K562 (cell line): ENCODE measurements around the gene CA6. TPM values are rescaled to one million over a fixed set of nuclear protein-coding genes. Genes with fewer than 3 reads are reported as not detected.
A peak's percentile ranks its signal among the peaks of the same experiment; 100 is the strongest.

Source experiments
- ATAC-seq: fragments of 200-7000 bp; cut with Tn5 transposase; 3 replicates; pipeline ENCODE4 v1.9.1; 2020; ENCODE audit warnings: moderate library complexity
- BruUV-seq: library from RNA; stranded (reverse); fragments of 400-500 nt; replicated peaks from 2 replicates; lab custom pipeline; 2021; lab: Mats Ljungman, UMichigan
- CTCF ChIA-PET: fragments of 300-600 bp; formaldehyde crosslinking; extraction: SDS; loops from one replicate; lab custom pipeline; 2021; ENCODE audit warnings: low intra/inter-chr PET ratio; lab: Yijun Ruan, JAX
- POLR2A ChIA-PET: fragments of 300-600, 350-650 bp; sonication (Branson Sonifier 250); formaldehyde crosslinking; extraction: SDS; loops from one replicate; lab custom pipeline; 2021; ENCODE audit warnings: antibody characterized with exemption, inconsistent platforms; lab: Yijun Ruan, JAX
- DNase-seq, 4 experiments: peaks; one replicate each; pipeline versions ENCODE4 v3.0.0 to v3.0.0-alpha.2; 2011 to 2018; ENCODE audit warnings: low spot score in 3 of 4, mixed read lengths in 3 of 4; ENCODE audit errors: extremely low read depth in 1 of 4
- FAIRE-seq: peaks from 2 replicates; lab custom pipeline; 2011; peaks lifted over from hg19 to GRCh38; lab: Jason Lieb, UNC
- H2AFZ ChIP-seq: 2 replicates; pipeline ENCODE4 v1.6.0; 2011; ENCODE audit warnings: low read depth, low read length, control low read depth, inconsistent platforms
- H3K27ac ChIP-seq: fragments of 200-600 bp; 3 replicates; pipeline ENCODE4 v1.8.0; 2011; ENCODE audit warnings: low read depth, mild to moderate bottlenecking, control low read depth, inconsistent platforms, low read length, moderate library complexity, mixed read lengths; ENCODE audit errors: extremely low read depth
- H3K27me3 ChIP-seq, 2 experiments: fragments of 300-600 bp in 1 of 2; 2 replicates in 1 of 2; 3 replicates in 1 of 2; pipeline versions ENCODE4 v1.6.0 to v1.8.0; 2011; ENCODE audit warnings: inconsistent platforms in 2 of 2, low read length in 2 of 2, mild to moderate bottlenecking in 1 of 2, mixed read lengths in 1 of 2, moderate library complexity in 1 of 2; ENCODE audit not compliant: control insufficient read depth in 2 of 2, insufficient read depth in 2 of 2
- H3K36me3 ChIP-seq: fragments of 300-600 bp; 3 replicates; pipeline ENCODE4 v1.8.0; 2011; ENCODE audit warnings: mild to moderate bottlenecking, low read length, inconsistent platforms; ENCODE audit not compliant: control insufficient read depth, insufficient read depth
- H3K4me1 ChIP-seq, 2 experiments: fragments of 200-600 bp in 1 of 2; replicated peaks in 1 of 2; 2 replicates in 1 of 2; 3 replicates in 1 of 2; pipeline versions ENCODE4 v1.5.1 to v1.8.0; 2011; ENCODE audit warnings: inconsistent platforms in 2 of 2, low read length in 2 of 2, mild to moderate bottlenecking in 1 of 2, mixed read lengths in 1 of 2, moderate library complexity in 1 of 2; ENCODE audit not compliant: control insufficient read depth in 2 of 2, insufficient read depth in 2 of 2
- H3K4me2 ChIP-seq: 2 replicates; pipeline ENCODE4 v1.6.1; 2011; ENCODE audit warnings: low read length, control low read depth, inconsistent platforms, mixed read lengths; ENCODE audit not compliant: insufficient read depth
- H3K4me3 ChIP-seq: fragments of 200-600 bp; sonication (generic), shearing (Covaris generic); 2 replicates; pipeline ENCODE4 v1.5.1; 2016; ENCODE audit warnings: control low read depth, inconsistent platforms
- H3K79me2 ChIP-seq: fragments of 200-600 bp; 3 replicates; pipeline ENCODE4 v1.8.0; 2011; ENCODE audit warnings: low read length, inconsistent platforms; ENCODE audit not compliant: control insufficient read depth, insufficient read depth
- H3K9ac ChIP-seq, 2 experiments: 2 replicates each; pipeline versions ENCODE4 v1.6.0 to v1.6.1; 2011; ENCODE audit warnings: low read depth in 2 of 2, low read length in 2 of 2, control low read depth in 1 of 2, inconsistent platforms in 1 of 2, mild to moderate bottlenecking in 1 of 2, mixed read lengths in 1 of 2; ENCODE audit not compliant: insufficient read depth in 1 of 2
- H3K9me1 ChIP-seq: one replicate; pipeline ENCODE4 v1.6.0; 2011; ENCODE audit warnings: inconsistent platforms, mild to moderate bottlenecking, low read length, moderate library complexity; ENCODE audit not compliant: control insufficient read depth, insufficient read depth
- H3K9me3 ChIP-seq: replicated peaks from 2 replicates; pipeline ENCODE4 v1.5.1; 2011; ENCODE audit warnings: low read depth, low read length, inconsistent platforms; ENCODE audit not compliant: control insufficient read depth, insufficient read depth
- H4K20me1 ChIP-seq: replicated peaks from 2 replicates; pipeline ENCODE4 v1.6.1; 2011; ENCODE audit warnings: low read length, inconsistent platforms, mixed read lengths; ENCODE audit not compliant: control insufficient read depth, insufficient read depth
- ARID3B ChIP-seq: fragments of 250-450 bp; sonication (Bioruptor Pico); IDR thresholded peaks from 2 replicates; pipeline ENCODE4 v1.4.0; 2020; ENCODE audit warnings: borderline replicate concordance
- ARNT ChIP-seq, 2 experiments: fragments of 450-650 bp; IDR thresholded peaks; 2 replicates each; pipeline ENCODE4 v1.6.1; 2016; ENCODE audit warnings: mild to moderate bottlenecking in 1 of 2
- BMI1 ChIP-seq: fragments of 150-350 bp; IDR thresholded peaks from 2 replicates; pipeline ENCODE4 v1.6.1; 2014; ENCODE audit warnings: low read length
- GTF2E2 ChIP-seq: fragments of 200-800 bp; sonication (Bioruptor generic); IDR thresholded peaks from 2 replicates; pipeline ENCODE4 v1.6.1; 2016; ENCODE audit warnings: missing genetic modification characterization, missing compliant biosample characterization
- HDAC1 ChIP-seq, 2 experiments: fragments of 450-650 bp; IDR thresholded peaks; 2 replicates each; pipeline ENCODE4 v1.6.1; 2016 to 2017; ENCODE audit warnings: inconsistent platforms in 1 of 2, mild to moderate bottlenecking in 1 of 2, moderate library complexity in 1 of 2
- KAT2B ChIP-seq: IDR thresholded peaks from one replicate; pipeline ENCODE4 v1.6.1; 2012; ENCODE audit warnings: low read depth, mild to moderate bottlenecking, control low read depth, inconsistent platforms, low read length, moderate library complexity
- KAT7 ChIP-seq: sonication (generic); formaldehyde crosslinking; IDR thresholded peaks from 2 replicates; pipeline ENCODE4 v1.8.0; 2022; ENCODE audit warnings: missing genetic modification reagents, mild to moderate bottlenecking, borderline replicate concordance
- MCM2 ChIP-seq: fragments of 450-650 bp; IDR thresholded peaks from 2 replicates; pipeline ENCODE4 v1.6.1; 2017; ENCODE audit warnings: low read depth, mild to moderate bottlenecking
- MIER1 ChIP-seq: fragments of 450-650 bp; IDR thresholded peaks from 2 replicates; pipeline ENCODE4 v1.6.1; 2016; ENCODE audit warnings: antibody characterized with exemption, mild to moderate bottlenecking, low read depth
- MYBL2 ChIP-seq, 2 experiments: fragments of 450-650 bp in 1 of 2; sonication (generic) in 1 of 2; formaldehyde crosslinking in 1 of 2; IDR thresholded peaks; 2 replicates each; pipeline versions ENCODE4 v1.6.1 to v1.8.1; 2017 to 2022; ENCODE audit warnings: borderline replicate concordance in 1 of 2, inconsistent platforms in 1 of 2, low read depth in 1 of 2, mild to moderate bottlenecking in 1 of 2, missing genetic modification reagents in 1 of 2, moderate library complexity in 1 of 2
- NONO ChIP-seq, 2 experiments: fragments of 200-400 bp in 1 of 2; fragments of 450-650 bp in 1 of 2; formaldehyde crosslinking in 1 of 2; IDR thresholded peaks; 2 replicates each; pipeline ENCODE4 v1.6.1; 2017; ENCODE audit warnings: low read depth in 2 of 2, mild to moderate bottlenecking in 2 of 2, moderate library complexity in 2 of 2, low read length in 1 of 2
- RBM22 ChIP-seq: fragments of 200-400 bp; formaldehyde crosslinking; IDR thresholded peaks from 2 replicates; pipeline ENCODE4 v1.6.1; 2018; ENCODE audit warnings: low read length, low read depth; ENCODE audit not compliant: poor library complexity, severe bottlenecking
- SMARCC2 ChIP-seq: fragments of 450-650 bp; IDR thresholded peaks from 2 replicates; pipeline ENCODE4 v1.6.1; 2017; ENCODE audit warnings: antibody characterized with exemption, moderate library complexity, mild to moderate bottlenecking, low read depth
- ZBTB43 ChIP-seq: sonication (generic); formaldehyde crosslinking; IDR thresholded peaks from 2 replicates; pipeline ENCODE4 v1.8.0; 2023; ENCODE audit warnings: mild to moderate bottlenecking, missing genetic modification reagents
- ZNF263 ChIP-seq: sonication (generic); formaldehyde crosslinking; IDR thresholded peaks from 2 replicates; pipeline ENCODE4 v1.8.0; 2022; ENCODE audit warnings: mild to moderate bottlenecking, missing genetic modification reagents, borderline replicate concordance
- WGBS: fragments of 100-300 bp; shearing (Covaris generic); methylation state at CpG from one replicate; pipeline ENCODE4 v1.1.6; 2016; ENCODE audit warnings: low coverage, mixed read lengths; ENCODE audit not compliant: insufficient coverage; ENCODE audit errors: missing lambda C conversion rate; 5-methylcytosine and 5-hydroxymethylcytosine counted together
- in situ Hi-C: fragments of 300-500 bp; cut with MboI; formaldehyde crosslinking; loops from 4 replicates; pipeline ENCODE4 v1.15.0; 2018; ENCODE audit warnings: inconsistent platforms, mixed read lengths
- intact Hi-C: fragments of 100-400 bp; cut with micrococcal nuclease; formaldehyde crosslinking; loops from 2 replicates; pipeline ENCODE4 v1.14.2; 2022
- polyA plus RNA-seq, 8 experiments: library from polyadenylated mRNA; depleted of rRNA in 4 of 8; stranded (reverse) in 5 of 8; unstranded in 3 of 8; fragments of >200 nt; fragmentation: Nextera tagmentation in 2 of 8; fragmentation: Illumina TruSeq in 1 of 8; extraction: Ambion mirVana in 2 of 8; extraction: Trizol in 1 of 8; gene quantifications; 2 replicates each; pipeline versions ENCODE4 v1.2.1 to v1.2.3, GENCODE V29; 2011 to 2014; ENCODE audit warnings: inconsistent platforms in 1 of 8, missing spikeins in 1 of 8
- total RNA-seq, 7 experiments: library from RNA; depleted of rRNA in 6 of 7; stranded (reverse); fragments of >200 nt in 6 of 7; fragmentation: Illumina TruSeq in 2 of 7; extraction: Trizol in 2 of 7; gene quantifications; 2 replicates each; pipeline versions ENCODE4 v1.2.1 to v1.2.3, GENCODE V29; 2011 to 2021; ENCODE audit warnings: low replicate concordance in 1 of 7

The CA6 gene
- total and polyA plus RNA-seq, 9 of the 15 experiments (the other 6 are each of a cell fraction or from before 2014, with no cell fraction given): not detected

GRCh38 chr1:8956461-8957349 lies 11.0 kb downstream of the CA6 start:
- Histone ChIP-seq H3K4me2 (no peak overlapping the region), H3K9ac (0 out of 4 replicates have a peak overlapping the region, but pooled peaks of 1 of the 2 experiments have one; percentile 29), H3K36me3 (no peaks in the 10 kb centered on the region), H3K4me3 (no peak overlapping the region), H3K9me1 (no peaks in the 10 kb centered on the region), H3K9me3 (no peaks in the 10 kb centered on the region), H3K27me3 (peaks cover 34 to 47% of the 10 kb centered on the region in 2 experiments), H3K27ac (no peak overlapping the region), H2AFZ (no peak overlapping the region), H3K4me1 (no peaks in the 10 kb centered on the region), H3K79me2 (no peaks in the 10 kb centered on the region), H4K20me1 (no peaks in the 10 kb centered on the region)
- POLR2A ChIA-PET: interaction anchor here (0.6 to 0.7 kb wide), 2 partner anchors 18 to 58 kb away, joined by 4 read pairs; no protein-coding TSS in a partner anchor
- ATAC-seq (no peak), DNase-seq (no peak), FAIRE-seq (no peak)
- TF ChIP-seq MIER1 (no peak), ZBTB43 (CRISPR knock-in tag) (no peak), GTF2E2 (tag) (no peak), BMI1 (no peak), KAT2B (no peak), NONO (IDR thresholded peaks at IDR 0.05; ENCODE audit: low read depth in 2 of 2, low read length in 1 of 2) (no peak), ZNF263 (no peak), RBM22 (no peak), ARID3B (CRISPR knock-in tag) (no peak), SMARCC2 (no peak), HDAC1 (IDR thresholded peaks at IDR 0.05) (no peak), ARNT (IDR thresholded peaks at IDR 0.05) (no peak), KAT7 (CRISPR knock-in tag) (no peak), MYBL2 (IDR thresholded peaks at IDR 0.05; ENCODE audit: low read depth) (no peak), MYBL2 (CRISPR knock-in tag; IDR thresholded peaks at IDR 0.05; ENCODE audit: borderline replicate concordance) (no peak), MCM2 (no peak)
- in situ Hi-C loops (no loop called here), intact Hi-C loops (no loop called here)
- CTCF ChIA-PET: no interaction called here
- no TSS peak for BruUV-seq
- 9% methylated on average over 17 of the region's 17 CpGs for WGBS
